WTC11 (cell line): ENCODE data around the gene MIA2. TPM values are rescaled to one million over a fixed set of nuclear protein-coding genes. Genes with fewer than 3 reads are reported as not detected.

Source experiments
- CBFB ChIP-seq: sonication (generic); formaldehyde crosslinking; IDR thresholded peaks from 2 replicates; pipeline ENCODE4 v1.8.1; 2022; ENCODE audit warnings: mild to moderate bottlenecking, low read depth, missing genetic modification reagents
- E2F1 ChIP-seq: sonication (generic); formaldehyde crosslinking; IDR thresholded peaks from 2 replicates; pipeline ENCODE4 v1.8.0; 2022; ENCODE audit warnings: mild to moderate bottlenecking, missing genetic modification reagents
- E2F5 ChIP-seq: sonication (generic); formaldehyde crosslinking; IDR thresholded peaks from 2 replicates; pipeline ENCODE4 v1.8.1; 2022; ENCODE audit warnings: mild to moderate bottlenecking, moderate library complexity, missing genetic modification reagents
- FOXP1 ChIP-seq: sonication (generic); formaldehyde crosslinking; IDR thresholded peaks from 2 replicates; pipeline ENCODE4 v1.8.0; 2022; ENCODE audit warnings: missing genetic modification reagents, mild to moderate bottlenecking, moderate library complexity, borderline replicate concordance
- GABPB1 ChIP-seq: sonication (generic); formaldehyde crosslinking; IDR thresholded peaks from 2 replicates; pipeline ENCODE4 v1.8.1; 2023; ENCODE audit warnings: mild to moderate bottlenecking, missing genetic modification reagents
- IRF1 ChIP-seq: sonication (generic); formaldehyde crosslinking; IDR thresholded peaks from 2 replicates; pipeline ENCODE4 v1.8.0; 2023; ENCODE audit warnings: missing genetic modification reagents
- IRF2 ChIP-seq: sonication (generic); formaldehyde crosslinking; IDR thresholded peaks from 2 replicates; pipeline ENCODE4 v1.8.0; 2022; ENCODE audit warnings: low read depth, missing genetic modification reagents, borderline replicate concordance
- KAT7 ChIP-seq: sonication (generic); formaldehyde crosslinking; IDR thresholded peaks from 2 replicates; pipeline ENCODE4 v1.8.1; 2023; ENCODE audit warnings: missing genetic modification reagents, mild to moderate bottlenecking, borderline replicate concordance
- MAX ChIP-seq: sonication (generic); formaldehyde crosslinking; IDR thresholded peaks from 2 replicates; pipeline ENCODE4 v1.8.0; 2022; ENCODE audit warnings: mild to moderate bottlenecking, missing genetic modification reagents
- PRDM15 ChIP-seq: sonication (generic); formaldehyde crosslinking; IDR thresholded peaks from 2 replicates; pipeline ENCODE4 v1.8.0; 2022; ENCODE audit warnings: missing genetic modification reagents
- SMAD3 ChIP-seq: sonication (generic); formaldehyde crosslinking; IDR thresholded peaks from 2 replicates; pipeline ENCODE4 v1.8.0; 2022; ENCODE audit warnings: missing genetic modification reagents, mild to moderate bottlenecking, borderline replicate concordance
- SMAD4 ChIP-seq: sonication (generic); formaldehyde crosslinking; IDR thresholded peaks from 2 replicates; pipeline ENCODE4 v1.8.0; 2022; ENCODE audit warnings: mild to moderate bottlenecking, missing genetic modification reagents
- TP53 ChIP-seq: sonication (generic); formaldehyde crosslinking; IDR thresholded peaks from 2 replicates; pipeline ENCODE4 v1.8.1; 2023; ENCODE audit warnings: mild to moderate bottlenecking, missing genetic modification reagents
- ZNF121 ChIP-seq: sonication (generic); formaldehyde crosslinking; IDR thresholded peaks from 2 replicates; pipeline ENCODE4 v1.8.0; 2023; ENCODE audit warnings: missing genetic modification reagents
- ZNF138 ChIP-seq: sonication (generic); formaldehyde crosslinking; conservative IDR thresholded peaks from 2 replicates; pipeline ENCODE4 v1.8.1; 2022; ENCODE audit warnings: mild to moderate bottlenecking, moderate library complexity, missing genetic modification reagents
- ZNF232 ChIP-seq: sonication (generic); formaldehyde crosslinking; IDR thresholded peaks from 2 replicates; pipeline ENCODE4 v1.8.0; 2022; ENCODE audit warnings: mild to moderate bottlenecking, missing genetic modification reagents
- ZNF532 ChIP-seq: fragments of 250-450 bp; sonication (Bioruptor Pico); IDR thresholded peaks from 2 replicates; pipeline ENCODE4 v1.9.0; 2021; ENCODE audit warnings: mild to moderate bottlenecking, borderline replicate concordance
- ZNF671 ChIP-seq: fragments of 250-450 bp; sonication (Bioruptor Pico); IDR thresholded peaks from 2 replicates; pipeline ENCODE4 v1.8.0; 2021; ENCODE audit warnings: mild to moderate bottlenecking
- total RNA-seq: library from RNA; stranded (reverse); gene quantifications from 3 replicates; pipeline ENCODE4 v1.2.3, GENCODE V29; 2021

MIA2 gene
- total RNA-seq, 1 experiment from 2014 or later: 11.3 TPM

- TF ChIP-seq IRF1 (CRISPR knock-in tag): peak; percentile 34; the same call in 1 of the 2 replicates
- TF ChIP-seq KAT7 (CRISPR knock-in tag): 0 out of 2 replicates have a peak, but pooled peaks have one; percentile 61
- TF ChIP-seq MAX (CRISPR knock-in tag): peak; percentile 77
- TF ChIP-seq ZNF121 (CRISPR knock-in tag): no peak
- no peak for TF ChIP-seq CBFB
- TF ChIP-seq ZNF532 (CRISPR knock-in tag): 0 out of 2 replicates have a peak, but pooled peaks have one; percentile 6
- TF ChIP-seq ZNF138 (CRISPR knock-in tag): no peak
- TF ChIP-seq SMAD3 (CRISPR knock-in tag): no peak
- no peak for TF ChIP-seq ZNF671 (CRISPR knock-in tag)
- TF ChIP-seq PRDM15: peak; percentile 70
- 0 out of 2 replicates have a peak, but pooled peaks have one; percentile 50 for TF ChIP-seq E2F5
- TF ChIP-seq E2F1 (CRISPR knock-in tag): no peak
- TF ChIP-seq GABPB1: peak; percentile 76
- 0 out of 2 replicates have a peak, but pooled peaks have one; percentile 13 for TF ChIP-seq ZNF232 (CRISPR knock-in tag)
- peak; percentile 82 for TF ChIP-seq TP53 (CRISPR knock-in tag)
- TF ChIP-seq SMAD4 (CRISPR knock-in tag): 0 out of 2 replicates have a peak, but pooled peaks have one; percentile 9
- TF ChIP-seq IRF2 (CRISPR knock-in tag): no peak
- TF ChIP-seq FOXP1 (CRISPR knock-in tag): no peak; the same call in 1 of the 2 replicates
These were observed 33.3 kb downstream of the MIA2 start (continued) for GRCh38 chr14:39266871-39267607.
